ENCODE data around the gene C16orf74. TPM values are rescaled to one million over a fixed set of nuclear protein-coding genes. Genes with fewer than 3 reads are reported as not detected.

The C16orf74 gene
- polyA plus RNA-seq, 6 donors from 2014 or later, result 106 to 243 (median 143) TPM

GRCh38 chr16:85717393-85718152 lies 33.3 kb downstream of the C16orf74 start:
- DNase-seq (peak; percentile 58), ATAC-seq (ENCODE audit: low read depth in 2 of 2) (peak; percentile 35 to 51)
- Mint-ChIP-seq H3K4me3 (peak overlapping the region in 1 of 8 donors; percentile 59), H3K4me1 (peaks cover 25 to 36% (median 28%) of the 10 kb centered on the region in 3 donors), H3K27me3 (no peaks in the 10 kb centered on the region), H3K27ac (peak overlapping the region in 5 of 6 donors; percentile 29 to 88 (median 59)), H3K36me3 (peaks cover 9 to 15% of the 10 kb centered on the region in 2 donors), H3K9me3 (peaks cover 0 to 3% (median 0%) of the 10 kb centered on the region in 7 donors)

DNA sequence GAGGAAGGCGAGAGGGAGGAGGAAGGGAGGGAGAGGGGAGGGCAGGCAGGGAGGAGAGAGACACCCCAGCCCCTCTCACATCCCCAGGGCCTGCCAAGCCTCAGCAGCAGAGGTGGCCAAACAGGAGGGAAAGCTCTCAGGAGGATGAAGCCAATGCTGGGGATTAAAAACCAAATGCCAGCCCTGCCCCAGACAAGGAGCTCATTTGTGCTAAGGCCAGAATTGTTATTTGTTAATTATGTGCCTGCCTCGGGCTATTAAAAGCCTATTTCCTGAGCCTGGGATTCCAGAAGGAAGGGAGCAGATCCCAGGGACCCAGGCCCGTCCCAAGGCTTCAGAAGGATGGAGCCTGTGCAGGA lies 34.2 kb downstream of the C16orf74 start:
- Mint-ChIP-seq H3K27me3 (no peaks in the 10 kb centered on the region), H3K4me1 (peaks cover 25 to 36% (median 28%) of the 10 kb centered on the region in 3 donors), H3K36me3 (peaks cover 18 to 23% of the 10 kb centered on the region in 2 donors), H3K4me3 (no peak overlapping the region), H3K9me3 (peaks cover 0 to 13% (median 4%) of the 10 kb centered on the region in 7 donors), H3K27ac (peak overlapping the region in 2 of 6 donors; percentile 15 to 62)
- no peak for DNase-seq
- ATAC-seq (ENCODE audit: low read depth in 2 of 2), result no peak

DNA sequence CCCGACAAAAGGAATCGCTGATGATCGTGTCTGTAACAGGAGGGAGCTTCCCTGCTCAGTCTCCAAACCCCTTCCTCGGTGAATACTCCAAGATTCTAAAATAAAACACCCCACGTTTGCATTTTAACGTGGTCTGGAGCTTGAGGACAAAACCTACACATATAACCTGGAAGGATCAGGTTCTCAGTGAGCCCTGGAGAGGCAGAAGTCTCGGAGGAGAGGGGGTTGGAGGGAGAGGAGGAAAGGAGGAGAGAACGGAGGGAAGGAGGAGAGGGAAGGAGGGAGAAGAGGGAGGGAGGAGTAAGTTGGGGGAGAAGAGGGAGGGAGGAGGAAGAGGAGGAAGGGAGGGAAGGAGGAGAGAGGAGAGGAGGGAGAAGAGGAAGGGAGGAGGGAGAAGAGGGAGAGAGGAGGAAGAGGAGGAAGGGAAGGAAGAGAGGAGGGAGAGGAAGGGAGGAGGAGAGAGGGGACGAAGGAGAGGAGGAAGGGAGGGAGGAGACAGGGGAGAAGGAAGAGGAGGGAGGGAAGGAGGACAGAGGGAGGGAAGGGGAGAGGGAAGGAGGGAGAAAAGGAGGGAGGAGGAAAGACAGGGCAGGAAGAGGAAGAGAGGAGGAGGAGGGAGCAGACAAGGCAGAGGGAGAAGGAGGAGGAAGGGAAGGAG lies 34.7 kb downstream of the C16orf74 start:
- no peak for DNase-seq
- H3K27me3 Mint-ChIP-seq, result no peaks in the 10 kb centered on the region
- peaks cover 18 to 25% of the 10 kb centered on the region in 2 donors for H3K36me3 Mint-ChIP-seq
- peaks cover 0 to 13% (median 4%) of the 10 kb centered on the region in 7 donors for H3K9me3 Mint-ChIP-seq
- H3K4me1 Mint-ChIP-seq, result peaks cover 23 to 36% (median 28%) of the 10 kb centered on the region in 3 donors
- ATAC-seq (ENCODE audit: low read depth in 2 of 2), result no peak
- peak overlapping the region in 2 of 8 donors; percentile 15 to 59 for H3K4me3 Mint-ChIP-seq
- peak overlapping the region in 4 of 6 donors; percentile 15 to 89 (median 70) for H3K27ac Mint-ChIP-seq

- H3K9me3 Mint-ChIP-seq, result peaks cover 0 to 13% (median 4%) of the 10 kb centered on the region in 7 donors
- H3K36me3 Mint-ChIP-seq, result peaks cover 22 to 31% of the 10 kb centered on the region in 2 donors
- no peaks in the 10 kb centered on the region for H3K27me3 Mint-ChIP-seq
- H3K27ac Mint-ChIP-seq, result peak overlapping the region in 4 of 6 donors; percentile 62 to 89 (median 72)
- DNase-seq, result no peak
- ATAC-seq (ENCODE audit: low read depth in 2 of 2), result no peak
- peaks cover 19 to 36% (median 32%) of the 10 kb centered on the region in 3 donors for H3K4me1 Mint-ChIP-seq
- H3K4me3 Mint-ChIP-seq, result peak overlapping the region in 4 of 8 donors; percentile 4 to 59 (median 36)
Observed at GRCh38 chr16:85715169-85716021, 35.5 kb downstream of the C16orf74 start.

DNA sequence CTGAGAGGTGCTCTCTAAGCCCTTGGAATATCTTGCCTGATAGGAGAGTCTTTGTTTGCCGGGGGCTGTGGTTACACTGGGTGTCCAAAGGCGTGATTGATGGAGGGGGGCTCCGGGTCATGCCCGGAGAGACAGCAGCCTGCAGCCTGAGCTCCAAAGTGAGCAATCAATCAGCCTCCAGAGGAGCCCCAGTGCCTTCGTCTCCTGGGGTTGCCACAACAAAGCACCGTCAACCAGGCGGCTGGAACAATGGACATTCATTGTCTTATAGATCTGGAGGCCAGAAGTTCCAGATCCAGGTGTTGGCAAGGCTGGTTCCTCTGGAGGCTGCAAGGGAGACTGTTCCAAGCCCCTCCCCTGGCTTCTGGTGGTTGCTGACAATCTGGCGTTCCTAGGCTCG lies 38.1 kb downstream of the C16orf74 start:
- ATAC-seq (ENCODE audit: low read depth in 2 of 2) (no peak), DNase-seq (no peak)
- peaks cover 4 to 20% (median 17%) of the 10 kb centered on the region in 3 donors for H3K4me1 Mint-ChIP-seq
- H3K27me3 Mint-ChIP-seq, result no peaks in the 10 kb centered on the region
- H3K9me3 Mint-ChIP-seq, result peaks cover 0 to 13% (median 4%) of the 10 kb centered on the region in 7 donors
- H3K36me3 Mint-ChIP-seq, result peaks cover 22 to 26% of the 10 kb centered on the region in 2 donors
- no peak overlapping the region for H3K27ac Mint-ChIP-seq
- no peak overlapping the region for H3K4me3 Mint-ChIP-seq

- Mint-ChIP-seq H3K36me3 (peaks cover 22 to 26% of the 10 kb centered on the region in 2 donors), H3K4me3 (no peak overlapping the region), H3K27ac (peak overlapping the region in 2 of 6 donors; percentile 16 to 20), H3K9me3 (peaks cover 0 to 13% (median 4%) of the 10 kb centered on the region in 7 donors), H3K4me1 (peaks cover 0 to 16% (median 15%) of the 10 kb centered on the region in 3 donors), H3K27me3 (no peaks in the 10 kb centered on the region)
- ATAC-seq (ENCODE audit: low read depth in 2 of 2) (no peak), DNase-seq (no peak)
Observed at GRCh38 chr16:85711982-85712587, 38.8 kb downstream of the C16orf74 start.

DNA sequence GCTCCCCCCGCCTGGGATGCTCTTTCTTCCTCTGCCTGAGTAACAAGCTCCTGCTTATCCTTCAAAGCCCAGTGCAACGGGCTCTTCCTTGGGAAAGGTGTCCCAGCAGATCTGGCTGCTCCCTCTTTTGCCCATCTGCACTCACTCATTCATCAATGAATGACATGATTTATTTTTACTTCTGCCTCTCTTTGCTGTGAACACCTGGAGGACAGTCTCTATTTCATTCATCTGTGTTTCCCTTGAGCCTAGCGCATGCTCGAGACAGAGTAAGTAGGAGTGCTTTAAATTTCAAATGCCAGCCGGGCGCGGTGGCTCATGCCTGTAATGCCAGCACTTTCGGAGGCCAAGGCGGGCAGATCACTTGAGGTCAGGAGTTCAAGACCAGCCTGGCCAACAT lies 40.2 kb downstream of the C16orf74 start:
- no peaks in the 10 kb centered on the region for H3K27me3 Mint-ChIP-seq
- H3K4me3 Mint-ChIP-seq, result peak overlapping the region in 1 of 8 donors; percentile 1
- H3K9me3 Mint-ChIP-seq, result peaks cover 0 to 13% (median 4%) of the 10 kb centered on the region in 7 donors
- peak overlapping the region in 2 of 6 donors; percentile 3 to 52 for H3K27ac Mint-ChIP-seq
- H3K4me1 Mint-ChIP-seq, result peaks cover 0 to 8% (median 8%) of the 10 kb centered on the region in 3 donors
- ATAC-seq (ENCODE audit: low read depth in 2 of 2) (no peak), DNase-seq (no peak)
- peaks cover 22 to 35% of the 10 kb centered on the region in 2 donors for H3K36me3 Mint-ChIP-seq

GRCh38 chr16:85709766-85710585 lies 40.9 kb downstream of the C16orf74 start:
- Mint-ChIP-seq H3K27me3 (no peaks in the 10 kb centered on the region), H3K9me3 (peaks cover 0 to 13% (median 4%) of the 10 kb centered on the region in 7 donors), H3K4me3 (no peak overlapping the region), H3K36me3 (peaks cover 22 to 35% of the 10 kb centered on the region in 2 donors), H3K4me1 (peaks cover 0 to 4% (median under 1%) of the 10 kb centered on the region in 3 donors), H3K27ac (peak overlapping the region in 1 of 6 donors; percentile 3)
- ATAC-seq (ENCODE audit: low read depth in 2 of 2), result no peak
- no peak for DNase-seq

- peaks cover 0 to 4% (median 0%) of the 10 kb centered on the region in 3 donors for H3K4me1 Mint-ChIP-seq
- no peak for DNase-seq
- no peaks in the 10 kb centered on the region for H3K27me3 Mint-ChIP-seq
- ATAC-seq (ENCODE audit: low read depth in 2 of 2), result no peak
- H3K36me3 Mint-ChIP-seq, result peaks cover 20 to 34% of the 10 kb centered on the region in 2 donors
- no peak overlapping the region for H3K4me3 Mint-ChIP-seq
- no peak overlapping the region for H3K27ac Mint-ChIP-seq
- peaks cover 0 to 13% (median 4%) of the 10 kb centered on the region in 7 donors for H3K9me3 Mint-ChIP-seq
Observed at GRCh38 chr16:85708338-85708737, 42.6 kb downstream of the C16orf74 start.

GRCh38 chr16:85707528-85708095 lies 43.3 kb downstream of the C16orf74 start:
- Mint-ChIP-seq H3K27me3 (no peaks in the 10 kb centered on the region), H3K4me1 (peaks cover 0 to 4% (median 0%) of the 10 kb centered on the region in 3 donors), H3K36me3 (peaks cover 13 to 27% of the 10 kb centered on the region in 2 donors), H3K27ac (no peak overlapping the region), H3K4me3 (no peak overlapping the region), H3K9me3 (peaks cover 0 to 10% (median 4%) of the 10 kb centered on the region in 7 donors)
- ATAC-seq (ENCODE audit: low read depth in 2 of 2), result no peak
- no peak for DNase-seq

DNA sequence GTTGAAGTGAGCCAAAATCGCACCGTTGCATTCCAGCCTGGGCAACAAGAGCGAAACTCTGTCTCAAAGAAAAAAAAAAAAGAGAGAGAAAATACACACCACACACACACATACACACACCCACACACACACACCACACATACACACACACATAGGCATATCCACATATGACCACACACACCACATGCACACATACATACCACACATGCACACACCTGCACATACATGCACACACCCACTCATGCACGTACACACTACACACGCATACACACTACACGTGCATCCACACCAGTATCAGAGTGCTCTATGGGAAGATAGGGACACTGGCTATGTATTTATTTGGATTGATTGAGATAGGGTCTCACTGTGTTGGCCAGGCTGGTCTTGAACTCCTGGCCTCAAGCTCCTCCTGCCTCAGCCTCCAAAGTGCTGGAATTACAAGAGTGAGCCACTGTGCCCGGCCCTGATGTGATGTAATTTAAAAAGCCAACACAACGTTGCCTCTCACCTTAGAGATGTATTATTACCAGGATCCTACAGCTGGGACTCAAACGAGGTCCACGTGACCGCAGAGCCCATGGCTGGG lies 44.4 kb downstream of the C16orf74 start:
- DNase-seq (no peak), ATAC-seq (ENCODE audit: low read depth in 2 of 2) (no peak)
- Mint-ChIP-seq H3K9me3 (no peaks in the 10 kb centered on the region), H3K27ac (no peak overlapping the region), H3K4me3 (no peak overlapping the region), H3K36me3 (peaks cover 7 to 20% of the 10 kb centered on the region in 2 donors), H3K27me3 (no peaks in the 10 kb centered on the region), H3K4me1 (peaks cover 0 to 4% (median 0%) of the 10 kb centered on the region in 3 donors)

Measured in naive B cell (primary cell).